Measurements from ENCODE around the gene ZNF132. TPM values are rescaled to one million over a fixed set of nuclear protein-coding genes. Genes with fewer than 3 reads are reported as not detected.

ZNF132 gene
- total and polyA plus RNA-seq, 9 of the 15 experiments (the other 6 are each of a cell fraction or from before 2014, with no cell fraction given) = 0.03 to 0.42 (median 0.10) TPM; not detected in 5

DNA sequence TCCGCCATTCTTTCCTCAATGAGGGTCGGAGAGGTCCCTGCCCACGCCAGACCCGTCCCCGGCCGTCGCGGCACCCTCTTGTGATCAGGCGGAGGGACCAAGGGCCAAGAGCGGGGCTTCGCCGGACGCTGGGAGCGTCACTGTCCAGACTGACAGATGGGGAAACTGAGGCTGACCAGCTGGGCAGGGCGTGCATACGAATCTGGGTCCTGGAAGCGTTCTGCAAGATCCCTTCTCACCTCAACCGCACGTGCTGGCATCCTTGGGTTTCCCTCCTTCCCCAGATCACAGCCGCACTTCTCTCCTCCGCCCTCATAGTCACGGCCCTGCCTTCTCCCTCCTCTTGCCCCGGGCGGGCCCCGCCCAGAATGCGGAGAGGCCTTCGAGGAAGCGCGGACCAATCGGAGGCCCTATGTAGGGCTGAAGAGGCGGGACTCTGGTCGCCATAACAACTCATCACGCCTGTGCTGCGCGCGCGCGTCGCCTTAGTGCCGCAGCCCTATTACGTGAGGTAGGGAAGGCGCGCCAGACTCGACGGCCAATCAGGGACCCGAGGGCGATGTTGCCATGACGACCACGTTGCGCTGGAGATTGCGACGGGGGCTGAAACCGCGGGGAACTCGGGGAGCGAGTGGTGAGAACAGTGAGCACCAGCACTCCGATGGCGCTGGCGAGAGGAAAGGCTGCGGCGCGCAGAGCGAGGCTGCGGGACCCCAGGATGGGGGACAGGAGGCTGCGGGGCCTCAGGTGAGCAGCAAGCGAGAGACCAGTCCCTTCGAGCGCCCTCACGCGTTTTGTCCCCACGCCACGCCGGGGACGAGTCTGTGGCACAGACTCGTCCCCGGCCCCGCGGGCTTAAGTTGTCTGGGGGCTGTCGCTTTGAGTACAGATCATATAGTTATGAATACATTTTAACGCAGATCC is 38.8 kb downstream of the ZNF132 start (continued):
- no peak for TF ChIP-seq ZKSCAN8 (CRISPR knock-in tag; IDR thresholded peaks at IDR 0.05)
- no peak for TF ChIP-seq FOXJ3 (CRISPR knock-in tag; IDR thresholded peaks at IDR 0.05)
- peak; percentile 85 for TF ChIP-seq RBM25 (IDR thresholded peaks at IDR 0.05; ENCODE audit: low read depth, low read length, severe bottlenecking)
- no peak for TF ChIP-seq ZNF354B (CRISPR knock-in tag; IDR thresholded peaks at IDR 0.05)
- no peak for TF ChIP-seq TGIF2 (CRISPR knock-in tag; IDR thresholded peaks at IDR 0.05)
- TF ChIP-seq SMC3 (conservative IDR thresholded peaks at IDR 0.05; ENCODE audit: insufficient read depth, low read depth, low read length) = no peak
- TF ChIP-seq, protein P1, sequence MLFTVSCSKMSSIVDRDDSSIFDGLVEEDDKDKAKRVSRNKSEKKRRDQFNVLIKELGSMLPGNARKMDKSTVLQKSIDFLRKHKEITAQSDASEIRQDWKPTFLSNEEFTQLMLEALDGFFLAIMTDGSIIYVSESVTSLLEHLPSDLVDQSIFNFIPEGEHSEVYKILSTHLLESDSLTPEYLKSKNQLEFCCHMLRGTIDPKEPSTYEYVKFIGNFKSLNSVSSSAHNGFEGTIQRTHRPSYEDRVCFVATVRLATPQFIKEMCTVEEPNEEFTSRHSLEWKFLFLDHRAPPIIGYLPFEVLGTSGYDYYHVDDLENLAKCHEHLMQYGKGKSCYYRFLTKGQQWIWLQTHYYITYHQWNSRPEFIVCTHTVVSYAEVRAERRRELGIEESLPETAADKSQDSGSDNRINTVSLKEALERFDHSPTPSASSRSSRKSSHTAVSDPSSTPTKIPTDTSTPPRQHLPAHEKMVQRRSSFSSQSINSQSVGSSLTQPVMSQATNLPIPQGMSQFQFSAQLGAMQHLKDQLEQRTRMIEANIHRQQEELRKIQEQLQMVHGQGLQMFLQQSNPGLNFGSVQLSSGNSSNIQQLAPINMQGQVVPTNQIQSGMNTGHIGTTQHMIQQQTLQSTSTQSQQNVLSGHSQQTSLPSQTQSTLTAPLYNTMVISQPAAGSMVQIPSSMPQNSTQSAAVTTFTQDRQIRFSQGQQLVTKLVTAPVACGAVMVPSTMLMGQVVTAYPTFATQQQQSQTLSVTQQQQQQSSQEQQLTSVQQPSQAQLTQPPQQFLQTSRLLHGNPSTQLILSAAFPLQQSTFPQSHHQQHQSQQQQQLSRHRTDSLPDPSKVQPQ (CRISPR knock-in tag; IDR thresholded peaks at IDR 0.05; ENCODE audit: borderline replicate concordance) = no peak
- peak; percentile 98 for TF ChIP-seq POLR2G (IDR thresholded peaks at IDR 0.05; ENCODE audit: low read depth, low read length)
- TF ChIP-seq RB1 (IDR thresholded peaks at IDR 0.05; ENCODE audit: low read depth) = peak; percentile 77; the same call in 1 of the 2 replicates
- peak; percentile 66; the same call in 1 of the 2 replicates for TF ChIP-seq GTF2E2 (tag; IDR thresholded peaks at IDR 0.05)
- no peak; a peak in 1 of 4 replicates for TF ChIP-seq NONO (IDR thresholded peaks at IDR 0.05; ENCODE audit: low read depth in 2 of 2, low read length in 1 of 2)
- TF ChIP-seq JUN (IDR thresholded peaks at IDR 0.05; ENCODE audit: borderline replicate concordance, low read depth, low read length) = 0 out of 2 replicates have a peak, but pooled peaks have one; percentile 21
- TF ChIP-seq JUN (CRISPR knock-in tag; IDR thresholded peaks at IDR 0.05; ENCODE audit: borderline replicate concordance) = no peak
- peak in 1 of 2 experiments; percentile 77; a peak in 2 of 4 replicates for TF ChIP-seq HDAC1 (IDR thresholded peaks at IDR 0.05)
- peak; percentile 46; the same call in 1 of the 2 replicates for TF ChIP-seq TAF7 (tag; IDR thresholded peaks at IDR 0.05)
- no peak for TF ChIP-seq NFXL1 (CRISPR knock-in tag; IDR thresholded peaks at IDR 0.05)
- TF ChIP-seq TEAD2 (tag; IDR thresholded peaks at IDR 0.05) = no peak
- TF ChIP-seq YY1 (IDR thresholded peaks at IDR 0.05; ENCODE audit: borderline replicate concordance in 1 of 3, control insufficient read depth in 1 of 3, extremely low read depth in 1 of 3, insufficient read depth in 3 of 3, insufficient read length in 1 of 3, insufficient replicate concordance in 2 of 3, low read depth in 1 of 3, low read length in 2 of 3) = peak; percentile 52 to 75 (median 73)
- TF ChIP-seq ZSCAN29 (IDR thresholded peaks at IDR 0.05) = no peak
- peak; percentile 76 for TF ChIP-seq FOXJ2 (tag; IDR thresholded peaks at IDR 0.05)
- TF ChIP-seq, protein P2, sequence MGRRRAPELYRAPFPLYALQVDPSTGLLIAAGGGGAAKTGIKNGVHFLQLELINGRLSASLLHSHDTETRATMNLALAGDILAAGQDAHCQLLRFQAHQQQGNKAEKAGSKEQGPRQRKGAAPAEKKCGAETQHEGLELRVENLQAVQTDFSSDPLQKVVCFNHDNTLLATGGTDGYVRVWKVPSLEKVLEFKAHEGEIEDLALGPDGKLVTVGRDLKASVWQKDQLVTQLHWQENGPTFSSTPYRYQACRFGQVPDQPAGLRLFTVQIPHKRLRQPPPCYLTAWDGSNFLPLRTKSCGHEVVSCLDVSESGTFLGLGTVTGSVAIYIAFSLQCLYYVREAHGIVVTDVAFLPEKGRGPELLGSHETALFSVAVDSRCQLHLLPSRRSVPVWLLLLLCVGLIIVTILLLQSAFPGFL (CRISPR knock-in tag; IDR thresholded peaks at IDR 0.05) = no peak
- TF ChIP-seq MAFG (tag; conservative IDR thresholded peaks at IDR 0.05) = no peak
- TF ChIP-seq PTBP1 (IDR thresholded peaks at IDR 0.05; ENCODE audit: low read depth, low read length) = no peak
- TF ChIP-seq FOXA1 (IDR thresholded peaks at IDR 0.05; ENCODE audit: borderline replicate concordance) = no peak
- no peak for TF ChIP-seq TSC22D4 (tag; IDR thresholded peaks at IDR 0.05)

Data from K562 (cell line).